HG03280 (cell line): ENCODE data around the gene TOX2.

Experiments used
- ATAC-seq: cut with Tn5 transposase; IDR thresholded peaks from one replicate; pipeline ENCODE4 v1.9.1; 2021; ENCODE audit warnings: mild to moderate bottlenecking, moderate library complexity; ENCODE audit not compliant: unreplicated experiment

The TOX2 gene

GRCh38 chr20:44117296-44118184, 202.9 kb downstream of the TOX2 start:
- no peak for ATAC-seq

- no peak for ATAC-seq
Observed at GRCh38 chr20:44118185-44119033, 203.8 kb downstream of the TOX2 start.
